ENCODE data around the gene RBM47. TPM values are rescaled to one million over a fixed set of nuclear protein-coding genes. Genes with fewer than 3 reads are reported as not detected.
"Not testable (repeated sequence)": the region's sequence is repeated elsewhere in the genome, so short reads cannot be mapped to it uniquely, and the experiment has no call there.

The RBM47 gene
- total RNA-seq, 1 experiment from 2014 or later, result 70.3 TPM

- H3K4me2 ChIP-seq (ENCODE audit: insufficient read depth, insufficient read length, low read length), result no peak overlapping the region
- no peak overlapping the region for H4K5ac ChIP-seq (ENCODE audit: insufficient read length, low read depth, low read length)
- H2BK120ac ChIP-seq (ENCODE audit: low read depth, low read length, poor library complexity, severe bottlenecking), result no peak overlapping the region
- no peak for DNase-seq
- H3K9ac ChIP-seq (ENCODE audit: extremely low read depth, insufficient read length, low read length), result no peak overlapping the region
- H2AFZ ChIP-seq (ENCODE audit: low read length), result no peak overlapping the region
- no peaks in the 10 kb centered on the region for H3K23me2 ChIP-seq (ENCODE audit: insufficient read length, low read depth, low read length, poor library complexity, severe bottlenecking)
- no peak overlapping the region for H3K18ac ChIP-seq (ENCODE audit: insufficient read length, low read depth, low read length)
- H3K27me3 Mint-ChIP-seq (ENCODE audit: low read depth), result no peaks in the 10 kb centered on the region
- no peak overlapping the region for H3K4ac ChIP-seq (ENCODE audit: low read depth, low read length)
- H2BK12ac ChIP-seq (ENCODE audit: insufficient read length, low read depth, low read length), result no peak overlapping the region
- no peak overlapping the region for H3K56ac ChIP-seq (ENCODE audit: insufficient read length, low read depth, low read length)
- no peak overlapping the region for H2BK5ac ChIP-seq (ENCODE audit: insufficient read length, low read length)
- H3K4me1 ChIP-seq (ENCODE audit: insufficient read depth, low read length), result no peaks in the 10 kb centered on the region; the same call in 1 of the 2 replicates
- peak overlapping the region; percentile 32 for H4K8ac ChIP-seq (replicated peaks; ENCODE audit: insufficient read length, low read depth, low read length)
- H3K14ac ChIP-seq (ENCODE audit: insufficient read depth, low read length), result no peak overlapping the region; the same call in 1 of the 2 replicates
- H2BK15ac ChIP-seq (ENCODE audit: low read depth, low read length), result no peak overlapping the region
- peaks cover 11 to 33% (median 30%) of the 10 kb centered on the region in 3 experiments for H3K36me3 Mint-ChIP-seq (ENCODE audit: insufficient read depth in 1 of 3, low read depth in 3 of 3)
- no peak overlapping the region for H3K4me3 Mint-ChIP-seq
- H2AK5ac ChIP-seq (ENCODE audit: insufficient read length, low read length), result no peak overlapping the region
- H3K23ac ChIP-seq (ENCODE audit: insufficient read length, low read depth, low read length), result no peak overlapping the region
- no peaks in the 10 kb centered on the region for H3K9me3 ChIP-seq (ENCODE audit: control insufficient read depth, low read depth, low read length)
- no peaks in the 10 kb centered on the region for H3K27me3 ChIP-seq (ENCODE audit: insufficient read depth, low read length)
- no CpG with 5 or more reads among the region's 59 CpGs for WGBS (ENCODE audit: extremely low coverage, insufficient read length, low lambda C conversion rate)
- H3K79me1 ChIP-seq (ENCODE audit: insufficient read depth, low read depth, low read length, poor library complexity, severe bottlenecking), result no peaks in the 10 kb centered on the region
- no peak overlapping the region for H4K91ac ChIP-seq (ENCODE audit: insufficient read length, low read depth, low read length)
- no peak overlapping the region for H2BK20ac ChIP-seq (ENCODE audit: low read depth, low read length, poor library complexity, severe bottlenecking)
- peaks cover 23 to 26% of the 10 kb centered on the region in 2 experiments for H3K4me1 Mint-ChIP-seq
- TF ChIP-seq, protein P1, sequence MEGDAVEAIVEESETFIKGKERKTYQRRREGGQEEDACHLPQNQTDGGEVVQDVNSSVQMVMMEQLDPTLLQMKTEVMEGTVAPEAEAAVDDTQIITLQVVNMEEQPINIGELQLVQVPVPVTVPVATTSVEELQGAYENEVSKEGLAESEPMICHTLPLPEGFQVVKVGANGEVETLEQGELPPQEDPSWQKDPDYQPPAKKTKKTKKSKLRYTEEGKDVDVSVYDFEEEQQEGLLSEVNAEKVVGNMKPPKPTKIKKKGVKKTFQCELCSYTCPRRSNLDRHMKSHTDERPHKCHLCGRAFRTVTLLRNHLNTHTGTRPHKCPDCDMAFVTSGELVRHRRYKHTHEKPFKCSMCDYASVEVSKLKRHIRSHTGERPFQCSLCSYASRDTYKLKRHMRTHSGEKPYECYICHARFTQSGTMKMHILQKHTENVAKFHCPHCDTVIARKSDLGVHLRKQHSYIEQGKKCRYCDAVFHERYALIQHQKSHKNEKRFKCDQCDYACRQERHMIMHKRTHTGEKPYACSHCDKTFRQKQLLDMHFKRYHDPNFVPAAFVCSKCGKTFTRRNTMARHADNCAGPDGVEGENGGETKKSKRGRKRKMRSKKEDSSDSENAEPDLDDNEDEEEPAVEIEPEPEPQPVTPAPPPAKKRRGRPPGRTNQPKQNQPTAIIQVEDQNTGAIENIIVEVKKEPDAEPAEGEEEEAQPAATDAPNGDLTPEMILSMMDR (conservative IDR thresholded peaks at IDR 0.05), result no peak
- no peaks in the 10 kb centered on the region; a peak in 1 of 5 replicates for H3K9me3 Mint-ChIP-seq
- no peaks in the 10 kb centered on the region for H4K20me1 ChIP-seq (ENCODE audit: control insufficient read depth, insufficient read depth, insufficient read length)
- no peak overlapping the region; a peak in 2 of 7 replicates for H3K27ac Mint-ChIP-seq
- H3K27ac ChIP-seq (ENCODE audit: insufficient read length, low read depth, low read length), result no peak overlapping the region
- 0 out of 2 replicates have a peak, but pooled peaks cover 2% of the 10 kb centered on the region for H3K79me2 ChIP-seq (ENCODE audit: insufficient read depth, low read length)
- H3T11ph ChIP-seq (ENCODE audit: low read length), result no peak overlapping the region
Observed at GRCh38 chr4:40437741-40438383, 191.8 kb downstream of the RBM47 start.

DNA sequence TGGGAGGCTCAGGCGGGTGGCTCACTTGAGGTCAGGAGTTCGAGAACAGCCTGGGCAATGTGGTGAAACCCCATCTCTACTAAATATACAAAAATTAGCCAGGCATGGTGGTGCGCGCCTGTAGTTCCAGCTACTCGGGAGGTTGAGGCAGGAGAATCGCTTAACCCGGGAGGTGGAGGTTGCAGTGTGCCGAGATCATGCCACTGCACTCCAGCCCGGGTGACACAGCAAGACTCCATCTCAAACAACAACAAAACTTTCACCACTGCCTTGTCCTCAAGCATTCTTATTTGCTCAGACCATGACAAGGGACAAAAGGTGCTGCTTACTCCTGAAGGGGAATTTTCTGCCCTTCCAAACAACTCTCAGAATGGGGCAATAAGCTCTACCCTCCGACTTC, 194.4 kb downstream of the RBM47 start:
- not testable (repeated sequence) for H2BK12ac ChIP-seq (ENCODE audit: insufficient read length, low read depth, low read length); H2BK15ac ChIP-seq (ENCODE audit: low read depth, low read length); H2BK120ac ChIP-seq (ENCODE audit: low read depth, low read length, poor library complexity, severe bottlenecking); H3K79me1 ChIP-seq (ENCODE audit: insufficient read depth, low read depth, low read length, poor library complexity, severe bottlenecking); H3K56ac ChIP-seq (ENCODE audit: insufficient read length, low read depth, low read length); H3K18ac ChIP-seq (ENCODE audit: insufficient read length, low read depth, low read length); H3K9ac ChIP-seq (ENCODE audit: extremely low read depth, insufficient read length, low read length); H3K23me2 ChIP-seq (ENCODE audit: insufficient read length, low read depth, low read length, poor library complexity, severe bottlenecking); H3K4ac ChIP-seq (ENCODE audit: low read depth, low read length); H3T11ph ChIP-seq (ENCODE audit: low read length); H2AFZ ChIP-seq (ENCODE audit: low read length); H4K8ac ChIP-seq (replicated peaks; ENCODE audit: insufficient read length, low read depth, low read length); DNase-seq; H3K9me3 ChIP-seq (ENCODE audit: control insufficient read depth, low read depth, low read length); H3K27me3 Mint-ChIP-seq (ENCODE audit: low read depth); H3K9me3 Mint-ChIP-seq; H2BK20ac ChIP-seq (ENCODE audit: low read depth, low read length, poor library complexity, severe bottlenecking); H3K4me2 ChIP-seq (ENCODE audit: insufficient read depth, insufficient read length, low read length); H2BK5ac ChIP-seq (ENCODE audit: insufficient read length, low read length); H3K27me3 ChIP-seq (ENCODE audit: insufficient read depth, low read length); H3K4me3 Mint-ChIP-seq; H3K23ac ChIP-seq (ENCODE audit: insufficient read length, low read depth, low read length); H4K5ac ChIP-seq (ENCODE audit: insufficient read length, low read depth, low read length); H3K27ac ChIP-seq (ENCODE audit: insufficient read length, low read depth, low read length); H3K79me2 ChIP-seq (ENCODE audit: insufficient read depth, low read length); H3K4me1 ChIP-seq (ENCODE audit: insufficient read depth, low read length); H2AK5ac ChIP-seq (ENCODE audit: insufficient read length, low read length); H4K20me1 ChIP-seq (ENCODE audit: control insufficient read depth, insufficient read depth, insufficient read length); H3K14ac ChIP-seq (ENCODE audit: insufficient read depth, low read length); H4K91ac ChIP-seq (ENCODE audit: insufficient read length, low read depth, low read length)
- peaks cover 34 to 56% (median 48%) of the 10 kb centered on the region in 3 experiments for H3K36me3 Mint-ChIP-seq (ENCODE audit: insufficient read depth in 1 of 3, low read depth in 3 of 3)
- no CpG with 5 or more reads among the region's 10 CpGs for WGBS (ENCODE audit: extremely low coverage, insufficient read length, low lambda C conversion rate)
- peak overlapping the region in 1 of 3 experiments; percentile 70; a peak in 2 of 7 replicates for H3K27ac Mint-ChIP-seq
- H3K4me1 Mint-ChIP-seq, result peaks cover 23 to 26% of the 10 kb centered on the region in 2 experiments

Measured in H9 (cell line).